K562 (cell line): ENCODE results near the gene MVP. TPM values are rescaled to one million over a fixed set of nuclear protein-coding genes. Genes with fewer than 3 reads are reported as not detected.
A peak's percentile ranks its signal among the peaks of the same experiment; 100 is the strongest.

Source experiments
- GATA2 ChIP-seq: sonication (generic); formaldehyde crosslinking; IDR thresholded peaks from 2 replicates; pipeline ENCODE4 v1.4.0; 2020; ENCODE audit warnings: mild to moderate bottlenecking, missing genetic modification reagents
- KDM1A ChIP-seq, 2 experiments: fragments of 450-650 bp; IDR thresholded peaks; 2 replicates each; pipeline ENCODE4 v1.6.1; 2016; ENCODE audit warnings: mild to moderate bottlenecking in 2 of 2
- KDM5B ChIP-seq: fragments of 200-600 bp; sonication (generic); IDR thresholded peaks from 2 replicates; pipeline ENCODE4 v1.6.1; 2012; ENCODE audit warnings: low read depth, mild to moderate bottlenecking, moderate library complexity, low read length, control low read depth, inconsistent platforms; ENCODE audit not compliant: insufficient replicate concordance
- MTA3 ChIP-seq: fragments of 450-650 bp; formaldehyde crosslinking; IDR thresholded peaks from 2 replicates; pipeline ENCODE4 v1.6.1; 2017; ENCODE audit warnings: mild to moderate bottlenecking, borderline replicate concordance
- PCBP1 ChIP-seq: fragments of 200-400 bp; formaldehyde crosslinking; IDR thresholded peaks from 2 replicates; pipeline ENCODE4 v1.6.1; 2018; ENCODE audit warnings: mild to moderate bottlenecking, low read depth, low read length; ENCODE audit not compliant: poor library complexity, severe bottlenecking
- POLR2AphosphoS2 ChIP-seq: IDR thresholded peaks from 2 replicates; pipeline ENCODE4 v1.6.1; 2012; ENCODE audit warnings: low read length, improper control_type of control experiment
- PTRF ChIP-seq: fragments of 450-650 bp; IDR thresholded peaks from 2 replicates; pipeline ENCODE4 v1.6.1; 2016; ENCODE audit warnings: mild to moderate bottlenecking, missing genetic modification characterization, missing compliant biosample characterization
- RBFOX2 ChIP-seq: fragments of 200-400 bp; formaldehyde crosslinking; IDR thresholded peaks from 2 replicates; pipeline ENCODE4 v1.6.1; 2017; ENCODE audit warnings: low read depth, mild to moderate bottlenecking, low read length, moderate library complexity
- RBM34 ChIP-seq: fragments of 200-400 bp; formaldehyde crosslinking; IDR thresholded peaks from 2 replicates; pipeline ENCODE4 v1.6.1; 2018; ENCODE audit warnings: low read length, borderline replicate concordance; ENCODE audit not compliant: insufficient read depth
- RBM39 ChIP-seq: fragments of 200-400 bp; formaldehyde crosslinking; optimal IDR thresholded peaks from 2 replicates; pipeline ENCODE3; 2018; ENCODE audit warnings: low read depth, low read length
- SIN3B ChIP-seq: fragments of 450-650 bp; IDR thresholded peaks from 2 replicates; pipeline ENCODE4 v1.6.1; 2017; ENCODE audit warnings: low read depth, mild to moderate bottlenecking, moderate library complexity
- SPI1 ChIP-seq: IDR thresholded peaks from 2 replicates; pipeline ENCODE4 v1.6.1; 2011; ENCODE audit warnings: low read depth, low read length, control low read depth, borderline replicate concordance
- TCF15 ChIP-seq: fragments of 250-450 bp; sonication (Bioruptor Pico); IDR thresholded peaks from 2 replicates; pipeline ENCODE4 v1.8.0; 2022; ENCODE audit warnings: moderate library complexity, mild to moderate bottlenecking, inconsistent platforms
- ZBTB17 ChIP-seq: fragments of 450-650 bp; formaldehyde crosslinking; IDR thresholded peaks from 2 replicates; pipeline ENCODE4 v1.4.0; 2020; ENCODE audit warnings: mild to moderate bottlenecking
- ZBTB7A ChIP-seq: IDR thresholded peaks from 2 replicates; pipeline ENCODE4 v1.6.1; 2011; ENCODE audit warnings: low read depth, mild to moderate bottlenecking, low read length, moderate library complexity, borderline replicate concordance; ENCODE audit not compliant: control insufficient read depth
- ZFP36 ChIP-seq: fragments of 150-350 bp; IDR thresholded peaks from 2 replicates; pipeline ENCODE4 v1.6.1; 2018; ENCODE audit warnings: low read length, low read depth; ENCODE audit not compliant: partially characterized antibody
- ZNF561 ChIP-seq: fragments of 450-650 bp; formaldehyde crosslinking; conservative IDR thresholded peaks from 2 replicates; pipeline ENCODE4 v1.4.0; 2020; ENCODE audit warnings: mild to moderate bottlenecking, moderate library complexity
- polyA plus RNA-seq, 8 experiments: library from polyadenylated mRNA; depleted of rRNA in 4 of 8; stranded (reverse) in 5 of 8; unstranded in 3 of 8; fragments of >200 nt; fragmentation: Nextera tagmentation in 2 of 8; fragmentation: Illumina TruSeq in 1 of 8; extraction: Ambion mirVana in 2 of 8; extraction: Trizol in 1 of 8; gene quantifications; 2 replicates each; pipeline versions ENCODE4 v1.2.1 to v1.2.3, GENCODE V29; 2011 to 2014; ENCODE audit warnings: inconsistent platforms in 1 of 8, missing spikeins in 1 of 8
- total RNA-seq, 7 experiments: library from RNA; depleted of rRNA in 6 of 7; stranded (reverse); fragments of >200 nt in 6 of 7; fragmentation: Illumina TruSeq in 2 of 7; extraction: Trizol in 2 of 7; gene quantifications; 2 replicates each; pipeline versions ENCODE4 v1.2.1 to v1.2.3, GENCODE V29; 2011 to 2021; ENCODE audit warnings: low replicate concordance in 1 of 7
- TF ChIP-seq, protein P1 (sequence below), 2 experiments: fragments of 450-650 bp; IDR thresholded peaks; 2 replicates each; pipeline ENCODE4 v1.6.1; 2016
- TF ChIP-seq, protein P2 (sequence below): sonication (generic); formaldehyde crosslinking; IDR thresholded peaks from 2 replicates; pipeline ENCODE4 v1.8.0; 2022; ENCODE audit warnings: mild to moderate bottlenecking, missing genetic modification reagents, borderline replicate concordance
- TF ChIP-seq, protein P3 (sequence below): IDR thresholded peaks from 2 replicates; pipeline ENCODE4 v1.6.1; 2014; ENCODE audit warnings: antibody characterized with exemption

MVP gene
- total and polyA plus RNA-seq, 9 of the 15 experiments (the other 6 are each of a cell fraction or from before 2014, with no cell fraction given), result 0.39 to 1.9 (median 0.76) TPM; not detected in 2

- TF ChIP-seq, protein P1, sequence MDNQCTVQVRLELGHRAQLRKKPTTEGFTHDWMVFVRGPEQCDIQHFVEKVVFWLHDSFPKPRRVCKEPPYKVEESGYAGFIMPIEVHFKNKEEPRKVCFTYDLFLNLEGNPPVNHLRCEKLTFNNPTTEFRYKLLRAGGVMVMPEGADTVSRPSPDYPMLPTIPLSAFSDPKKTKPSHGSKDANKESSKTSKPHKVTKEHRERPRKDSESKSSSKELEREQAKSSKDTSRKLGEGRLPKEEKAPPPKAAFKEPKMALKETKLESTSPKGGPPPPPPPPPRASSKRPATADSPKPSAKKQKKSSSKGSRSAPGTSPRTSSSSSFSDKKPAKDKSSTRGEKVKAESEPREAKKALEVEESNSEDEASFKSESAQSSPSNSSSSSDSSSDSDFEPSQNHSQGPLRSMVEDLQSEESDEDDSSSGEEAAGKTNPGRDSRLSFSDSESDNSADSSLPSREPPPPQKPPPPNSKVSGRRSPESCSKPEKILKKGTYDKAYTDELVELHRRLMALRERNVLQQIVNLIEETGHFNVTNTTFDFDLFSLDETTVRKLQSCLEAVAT (IDR thresholded peaks at IDR 0.05), result peak in 1 of 2 experiments; percentile 33; a peak in 1 of 4 replicates
- TF ChIP-seq ZFP36 (peak; percentile 2), KDM1A (IDR thresholded peaks at IDR 0.05) (no peak), SPI1 (no peak), ZNF561 (CRISPR knock-in tag) (0 out of 2 replicates have a peak, but pooled peaks have one; percentile 27), POLR2AphosphoS2 (0 out of 2 replicates have a peak, but pooled peaks have one; percentile 53), RBM39 (no peak), PTRF (no peak), PCBP1 (peak; percentile 90), RBFOX2 (peak; percentile 98), ZBTB7A (0 out of 2 replicates have a peak, but pooled peaks have one; percentile 28), ZBTB17 (CRISPR knock-in tag) (peak; percentile 46; the same call in 1 of the 2 replicates), SIN3B (peak; percentile 83), MTA3 (peak; percentile 84; the same call in 1 of the 2 replicates), KDM5B (peak; percentile 95), GATA2 (no peak), RBM34 (no peak), TCF15 (CRISPR knock-in tag) (no peak)
- TF ChIP-seq, protein P2, sequence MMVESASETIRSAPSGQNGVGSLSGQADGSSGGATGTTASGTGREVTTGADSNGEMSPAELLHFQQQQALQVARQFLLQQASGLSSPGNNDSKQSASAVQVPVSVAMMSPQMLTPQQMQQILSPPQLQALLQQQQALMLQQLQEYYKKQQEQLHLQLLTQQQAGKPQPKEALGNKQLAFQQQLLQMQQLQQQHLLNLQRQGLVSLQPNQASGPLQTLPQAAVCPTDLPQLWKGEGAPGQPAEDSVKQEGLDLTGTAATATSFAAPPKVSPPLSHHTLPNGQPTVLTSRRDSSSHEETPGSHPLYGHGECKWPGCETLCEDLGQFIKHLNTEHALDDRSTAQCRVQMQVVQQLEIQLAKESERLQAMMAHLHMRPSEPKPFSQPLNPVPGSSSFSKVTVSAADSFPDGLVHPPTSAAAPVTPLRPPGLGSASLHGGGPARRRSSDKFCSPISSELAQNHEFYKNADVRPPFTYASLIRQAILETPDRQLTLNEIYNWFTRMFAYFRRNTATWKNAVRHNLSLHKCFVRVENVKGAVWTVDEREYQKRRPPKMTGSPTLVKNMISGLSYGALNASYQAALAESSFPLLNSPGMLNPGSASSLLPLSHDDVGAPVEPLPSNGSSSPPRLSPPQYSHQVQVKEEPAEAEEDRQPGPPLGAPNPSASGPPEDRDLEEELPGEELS (CRISPR knock-in tag), result 0 out of 2 replicates have a peak, but pooled peaks have one; percentile 76
- TF ChIP-seq, protein P3, sequence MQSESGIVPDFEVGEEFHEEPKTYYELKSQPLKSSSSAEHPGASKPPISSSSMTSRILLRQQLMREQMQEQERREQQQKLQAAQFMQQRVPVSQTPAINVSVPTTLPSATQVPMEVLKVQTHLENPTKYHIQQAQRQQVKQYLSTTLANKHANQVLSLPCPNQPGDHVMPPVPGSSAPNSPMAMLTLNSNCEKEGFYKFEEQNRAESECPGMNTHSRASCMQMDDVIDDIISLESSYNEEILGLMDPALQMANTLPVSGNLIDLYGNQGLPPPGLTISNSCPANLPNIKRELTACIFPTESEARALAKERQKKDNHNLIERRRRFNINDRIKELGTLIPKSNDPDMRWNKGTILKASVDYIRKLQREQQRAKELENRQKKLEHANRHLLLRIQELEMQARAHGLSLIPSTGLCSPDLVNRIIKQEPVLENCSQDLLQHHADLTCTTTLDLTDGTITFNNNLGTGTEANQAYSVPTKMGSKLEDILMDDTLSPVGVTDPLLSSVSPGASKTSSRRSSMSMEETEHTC, result peak; percentile 40; the same call in 1 of the 2 replicates
Observed at GRCh38 chr16:29790183-29790948, 29.9 kb upstream of the MVP start, which contains the start of gene KIF22 (continued).
